Cardiac fibroblast (primary cell): Measurements from ENCODE around the gene TRHDE.

Source experiments
- DNase-seq, 2 donors: peaks; one replicate each; pipeline versions ENCODE4 v3.0.0 to v3.0.0-alpha.2; 2010; ENCODE audit warnings: low read depth in 2 of 2
- H3K4me3 ChIP-seq, 2 donors: replicated peaks in 1 of 2; 1 replicate in 1 of 2; 2 replicates in 1 of 2; pipeline ENCODE4 v1.5.1; 2011; ENCODE audit warnings: low read depth in 2 of 2, low read length in 2 of 2, mild to moderate bottlenecking in 2 of 2, moderate library complexity in 1 of 2
- CTCF ChIP-seq: IDR thresholded peaks from one replicate; pipeline ENCODE4 v1.5.1; 2011; ENCODE audit warnings: low read depth, mild to moderate bottlenecking, low read length, inconsistent platforms

Gene TRHDE

GRCh38 chr12:72288911-72289310, 16.7 kb downstream of the TRHDE start:
- no peak overlapping the region for H3K4me3 ChIP-seq
- DNase-seq: no peak
- no peak for TF ChIP-seq CTCF

- TF ChIP-seq CTCF: no peak
- DNase-seq: no peak
- no peak overlapping the region for H3K4me3 ChIP-seq
Measured at GRCh38 chr12:72289633-72290032, 17.5 kb downstream of the TRHDE start.

GRCh38 chr12:72291175-72291574, 19.0 kb downstream of the TRHDE start:
- no peak for TF ChIP-seq CTCF
- no peak for DNase-seq
- no peak overlapping the region for H3K4me3 ChIP-seq

- no peak for DNase-seq
- no peak for TF ChIP-seq CTCF
- no peak overlapping the region for H3K4me3 ChIP-seq
Measured at GRCh38 chr12:72293701-72294100, 21.5 kb downstream of the TRHDE start.

GRCh38 chr12:72295101-72295500, 22.9 kb downstream of the TRHDE start:
- no peak overlapping the region for H3K4me3 ChIP-seq
- no peak for DNase-seq
- TF ChIP-seq CTCF: no peak

- DNase-seq: peak in 1 of 2 donors; percentile 6
- TF ChIP-seq CTCF: no peak
- no peak overlapping the region for H3K4me3 ChIP-seq
Measured at GRCh38 chr12:72295744-72296143, 23.6 kb downstream of the TRHDE start.

- no peak overlapping the region for H3K4me3 ChIP-seq
- TF ChIP-seq CTCF: no peak
- DNase-seq: peak in 1 of 2 donors; percentile 13
Measured at GRCh38 chr12:72296389-72296788, 24.2 kb downstream of the TRHDE start.
